ENCODE measurements around the gene NMT1.

- TF ChIP-seq CTCF (conservative IDR thresholded peaks at IDR 0.05) (no peak), EZH2 (IDR thresholded peaks at IDR 0.05; ENCODE audit: low read depth) (no peak)
Measured at GRCh38 chr17:45106096-45106495, 45.0 kb downstream of the NMT1 start.
